HG02885 (cell line): ENCODE measurements around the gene SGSM1.

ENCODE experiments used
- ATAC-seq: cut with Tn5 transposase; IDR thresholded peaks from one replicate; pipeline ENCODE4 v1.9.1; 2021; ENCODE audit warnings: mild to moderate bottlenecking; ENCODE audit not compliant: unreplicated experiment, poor library complexity

SGSM1 gene

DNA sequence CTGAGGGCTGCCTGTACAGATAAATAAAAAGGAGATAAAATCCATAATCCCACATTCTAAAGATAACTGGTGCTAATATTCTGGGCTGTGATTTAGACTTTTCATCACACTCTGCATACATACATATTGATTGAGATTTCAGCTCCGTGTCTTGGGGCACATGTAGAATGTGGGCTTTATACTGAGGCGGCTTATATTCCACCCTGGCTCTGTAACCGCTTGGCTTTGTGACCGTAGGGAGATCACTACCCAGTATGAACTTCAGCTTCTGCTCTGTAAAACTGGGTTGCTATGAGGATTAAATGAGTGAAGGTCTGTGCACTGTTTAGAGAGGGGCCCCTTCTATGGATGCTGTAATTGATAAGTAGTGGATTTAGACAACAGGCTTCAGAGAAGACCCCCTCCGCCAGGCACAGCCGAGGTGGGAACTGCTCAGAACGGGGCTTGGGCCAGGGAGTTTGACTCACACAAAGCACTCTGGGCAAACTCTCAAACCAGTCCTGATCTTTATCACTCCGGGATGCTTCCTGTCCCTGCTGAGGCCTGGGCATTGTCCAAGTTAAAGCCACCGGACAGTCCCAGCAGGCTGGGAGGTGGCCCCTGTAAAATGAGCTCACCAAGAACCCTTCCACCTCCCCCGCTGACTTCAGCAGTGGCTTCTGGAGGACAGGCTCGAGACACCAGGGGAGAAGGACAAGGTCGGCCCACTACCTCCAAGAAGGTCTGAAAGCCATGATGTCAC is 163.7 kb downstream of the SGSM1 start:
- ATAC-seq = no peak

DNA sequence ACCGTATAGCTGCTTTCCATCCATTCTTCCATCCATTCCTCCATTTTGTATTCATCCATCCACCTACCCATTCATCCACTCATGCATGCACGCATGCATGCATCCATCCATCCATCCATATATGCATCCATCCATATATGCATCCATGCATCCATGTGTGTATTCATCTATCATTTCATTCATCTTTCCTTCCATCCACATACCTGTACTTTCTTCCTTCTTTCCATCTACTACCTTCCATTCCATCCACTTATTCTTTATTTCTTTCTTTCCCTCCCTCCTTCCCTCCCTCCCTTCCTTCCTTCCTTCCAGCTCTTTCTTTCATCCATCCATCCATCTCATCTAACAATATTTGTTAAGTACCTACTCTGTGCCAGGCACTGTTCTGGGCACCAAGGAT is 166.4 kb downstream of the SGSM1 start:
- no peak for ATAC-seq

DNA sequence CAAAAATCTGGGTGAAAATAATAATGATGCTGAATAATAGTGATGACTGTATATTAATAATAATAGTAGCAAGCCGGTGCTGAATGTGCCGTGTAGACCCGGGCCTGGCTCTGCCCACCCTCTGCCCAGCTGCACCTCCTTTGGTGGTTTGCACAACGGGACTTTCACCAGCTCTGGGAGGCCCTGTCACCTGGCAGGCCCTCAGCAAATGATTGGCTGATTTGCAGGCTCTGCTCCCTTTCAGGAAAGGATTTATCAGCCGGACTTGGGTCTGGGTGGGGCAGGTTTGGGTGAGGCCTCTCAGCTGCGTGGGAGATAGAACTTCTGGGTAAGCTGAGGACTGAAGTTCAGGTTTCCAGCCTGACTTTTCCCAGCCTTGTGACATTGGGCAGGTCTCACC is 167.9 kb downstream of the SGSM1 start:
- ATAC-seq = no peak

DNA sequence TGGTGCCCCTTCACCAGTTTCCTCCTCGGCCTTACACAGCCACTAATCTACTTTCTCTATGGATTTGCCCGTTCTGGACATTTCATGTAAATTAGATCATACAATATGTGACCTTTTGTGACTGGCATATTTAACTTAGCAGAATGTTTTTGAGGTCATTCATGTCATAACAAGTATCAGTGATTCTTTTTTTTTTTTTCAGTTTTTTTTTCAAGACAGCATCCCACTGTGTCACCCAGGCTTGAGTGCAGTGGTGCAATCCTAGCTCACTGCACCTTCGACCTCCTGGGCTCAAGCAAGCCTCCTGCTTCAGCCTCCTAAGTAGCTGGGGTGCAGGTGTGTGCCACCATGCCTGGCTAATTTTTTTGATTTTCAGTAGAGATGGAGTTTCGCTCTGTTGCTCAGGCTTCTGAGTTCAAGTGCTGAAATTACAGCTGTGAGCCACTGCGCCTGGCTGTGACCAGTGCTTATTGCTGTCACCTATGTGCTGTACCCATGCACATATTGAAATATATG is 169.2 kb downstream of the SGSM1 start:
- ATAC-seq = no peak

DNA sequence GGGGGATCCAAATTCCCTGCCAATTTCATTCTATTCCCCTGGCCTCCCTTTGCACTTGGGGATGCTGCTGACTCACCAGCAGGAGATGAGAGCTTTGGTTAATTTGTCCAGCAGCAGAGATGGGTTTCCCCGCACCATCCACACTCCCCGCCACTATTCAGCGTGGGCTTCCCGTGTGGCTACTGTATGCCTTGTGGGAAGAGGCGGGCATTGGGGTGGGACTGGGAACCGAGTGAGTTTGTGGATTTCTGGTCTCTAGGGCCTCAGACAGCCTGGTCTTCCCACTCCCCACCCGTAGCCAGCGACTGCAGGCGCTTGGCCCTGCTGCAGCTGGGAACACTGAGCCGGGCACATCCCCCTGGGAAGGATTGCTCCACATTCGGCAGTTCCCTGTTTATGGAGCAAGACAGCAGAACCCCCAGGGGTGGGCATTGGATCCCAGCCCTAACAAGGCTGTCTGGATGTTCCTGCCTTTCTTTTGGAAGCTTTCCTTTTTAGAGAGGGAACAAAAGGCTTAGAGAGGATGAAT is 169.9 kb downstream of the SGSM1 start:
- ATAC-seq = no peak

DNA sequence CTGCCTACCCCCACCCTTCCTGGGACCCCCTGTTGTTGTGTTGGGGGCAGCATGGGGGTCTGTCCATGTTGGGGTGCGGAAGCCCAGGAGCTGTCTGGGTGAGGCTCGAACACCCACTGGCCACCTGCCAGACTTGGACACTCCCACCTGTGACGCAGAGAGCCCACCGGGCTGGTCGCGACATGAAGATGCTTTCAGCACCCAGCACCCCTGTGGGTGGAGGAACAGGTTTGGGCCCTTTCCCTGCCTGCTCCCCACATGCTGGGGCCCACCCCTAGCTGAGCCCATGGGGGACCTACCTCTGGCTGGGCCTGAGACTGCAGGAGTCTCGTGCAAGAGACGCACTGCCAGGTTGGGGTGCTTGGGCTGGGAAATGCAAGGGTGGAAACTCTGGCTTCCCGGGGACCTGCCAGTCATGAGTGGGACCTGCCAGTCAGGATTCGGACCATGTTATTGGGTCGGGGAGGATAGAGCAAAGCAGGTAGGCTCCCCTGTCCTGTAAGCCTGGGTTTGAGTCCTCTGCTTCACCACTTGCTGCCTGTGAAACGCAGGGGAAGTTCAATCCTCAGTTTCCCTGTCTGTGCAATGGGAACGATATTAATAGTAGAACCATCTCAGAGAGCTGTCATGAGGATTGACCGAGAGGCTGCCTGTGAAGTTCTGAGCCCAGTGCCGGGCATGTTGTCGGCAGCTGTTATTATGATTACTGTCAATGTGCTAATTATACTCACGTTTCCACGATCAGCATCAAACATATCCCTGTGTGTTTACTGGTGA is 170.6 kb downstream of the SGSM1 start:
- ATAC-seq = no peak
